GM06990 (cell line): ENCODE results near the gene CTDP1.

Source experiments
- DNase-seq: peaks from one replicate; pipeline ENCODE4 v3.0.0-alpha.2; 2011; ENCODE audit not compliant: insufficient read length; ENCODE audit errors: extremely low read depth
- H3K27me3 ChIP-seq: replicated peaks from 2 replicates; pipeline ENCODE4 v1.6.0; 2011; ENCODE audit warnings: low read length; ENCODE audit not compliant: control insufficient read depth, insufficient read depth
- H3K36me3 ChIP-seq: 2 replicates; pipeline ENCODE4 v1.5.1; 2011; ENCODE audit warnings: low read length; ENCODE audit not compliant: control insufficient read depth, insufficient read depth
- H3K4me3 ChIP-seq: replicated peaks from 2 replicates; pipeline ENCODE4 v1.5.1; 2011; ENCODE audit warnings: low read depth, mild to moderate bottlenecking, control low read depth, low read length
- CTCF ChIP-seq: IDR thresholded peaks from 2 replicates; pipeline ENCODE4 v1.5.1; 2011; ENCODE audit warnings: low read length, control low read depth, mild to moderate bottlenecking, inconsistent platforms; ENCODE audit not compliant: insufficient read depth, poor library complexity, severe bottlenecking

CTDP1 gene

GRCh38 chr18:79664525-79665125 lies 15.0 kb upstream of the CTDP1 start:
- no peaks in the 10 kb centered on the region for H3K36me3 ChIP-seq
- no peak overlapping the region for H3K4me3 ChIP-seq
- DNase-seq = no peak
- no peak for TF ChIP-seq CTCF
- no peaks in the 10 kb centered on the region for H3K27me3 ChIP-seq

- no peaks in the 10 kb centered on the region for H3K27me3 ChIP-seq
- H3K4me3 ChIP-seq = no peak overlapping the region
- TF ChIP-seq CTCF = no peak
- H3K36me3 ChIP-seq = no peaks in the 10 kb centered on the region
- no peak for DNase-seq
Measured at GRCh38 chr18:79668203-79668602, 11.4 kb upstream of the CTDP1 start.

GRCh38 chr18:79672490-79673276 lies 6.9 kb upstream of the CTDP1 start:
- Histone ChIP-seq H3K27me3 (no peaks in the 10 kb centered on the region), H3K4me3 (no peak overlapping the region), H3K36me3 (0 out of 2 replicates have a peak, but pooled peaks cover 2% of the 10 kb centered on the region)
- DNase-seq = no peak
- no peak for TF ChIP-seq CTCF

- no peak overlapping the region for H3K4me3 ChIP-seq
- no peak for DNase-seq
- no peaks in the 10 kb centered on the region for H3K27me3 ChIP-seq
- H3K36me3 ChIP-seq = peaks cover 2% of the 10 kb centered on the region; the same call in 1 of the 2 replicates
- TF ChIP-seq CTCF = no peak
Measured at GRCh38 chr18:79677221-79677620, 2.4 kb upstream of the CTDP1 start.

- Histone ChIP-seq H3K36me3 (peaks cover 2% of the 10 kb centered on the region; the same call in 1 of the 2 replicates), H3K4me3 (no peak overlapping the region; the same call in 1 of the 2 replicates), H3K27me3 (no peaks in the 10 kb centered on the region)
- no peak for TF ChIP-seq CTCF
- DNase-seq = no peak
Measured at GRCh38 chr18:79677840-79678239, 1.8 kb upstream of the CTDP1 start.
